Ectodermal cell (in vitro differentiated cells): ENCODE results near the gene S100Z.
"Not testable (repeated sequence)": the region's sequence is repeated elsewhere in the genome, so short reads cannot be mapped to it uniquely, and the experiment has no call there.

ENCODE experiments used
- H3K27ac ChIP-seq: 2 replicates; pipeline ENCODE4 v1.7.0; 2013; ENCODE audit warnings: mild to moderate bottlenecking, low read depth, low read length; ENCODE audit not compliant: insufficient read depth, poor library complexity, severe bottlenecking
- H3K27me3 ChIP-seq: 2 replicates; pipeline ENCODE4 v1.7.0; 2013; ENCODE audit warnings: mild to moderate bottlenecking, low read length; ENCODE audit not compliant: insufficient read depth, control insufficient read depth, poor library complexity, severe bottlenecking
- H3K36me3 ChIP-seq: one replicate; pipeline ENCODE4 v1.7.0; 2013; ENCODE audit warnings: low read length; ENCODE audit not compliant: control insufficient read depth, insufficient read depth
- H3K4me1 ChIP-seq: one replicate; pipeline ENCODE4 v1.7.0; 2013; ENCODE audit warnings: low read length; ENCODE audit not compliant: control insufficient read depth, insufficient read depth
- H3K4me3 ChIP-seq: 2 replicates; pipeline ENCODE4 v1.7.0; 2013; ENCODE audit warnings: low read depth, low read length, control low read depth; ENCODE audit not compliant: insufficient read depth
- H3K9me3 ChIP-seq: 2 replicates; pipeline ENCODE4 v1.7.0; 2013; ENCODE audit warnings: mild to moderate bottlenecking, low read length, moderate library complexity; ENCODE audit not compliant: control insufficient read depth
- WGBS, 2 experiments: methylation state at CpG; one replicate each; pipeline ENCODE4 v1.1.7; 2013; ENCODE audit warnings: missing lambda C conversion rate in 2 of 2; 5-methylcytosine and 5-hydroxymethylcytosine counted together

Gene S100Z

DNA sequence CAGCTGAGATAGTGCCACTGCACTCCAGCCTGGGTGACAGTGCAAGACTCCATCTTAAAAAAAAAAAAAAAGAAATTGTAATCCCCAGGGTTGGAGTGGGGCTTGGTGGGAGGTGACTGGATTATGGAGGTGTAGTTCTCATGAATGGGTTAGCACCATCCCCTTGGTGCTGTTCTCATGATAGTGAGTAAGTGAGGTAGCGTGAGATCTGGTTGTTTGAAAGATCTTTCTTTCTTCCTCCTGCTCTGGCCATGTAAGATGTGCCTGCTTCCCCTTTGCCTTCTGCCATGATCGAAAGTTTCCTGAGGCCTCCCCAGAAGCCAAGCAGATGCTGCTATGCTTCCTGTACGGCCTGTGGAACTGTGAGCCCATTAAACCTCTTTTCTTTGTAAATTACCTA, 3.9 kb downstream of the S100Z start:
- not testable (repeated sequence) for H3K4me1 ChIP-seq, H3K27me3 ChIP-seq, H3K4me3 ChIP-seq, H3K36me3 ChIP-seq, H3K9me3 ChIP-seq, H3K27ac ChIP-seq
- WGBS, 2 experiments, result 99 to 100% methylated on average over 3 of the region's 3 CpGs

DNA sequence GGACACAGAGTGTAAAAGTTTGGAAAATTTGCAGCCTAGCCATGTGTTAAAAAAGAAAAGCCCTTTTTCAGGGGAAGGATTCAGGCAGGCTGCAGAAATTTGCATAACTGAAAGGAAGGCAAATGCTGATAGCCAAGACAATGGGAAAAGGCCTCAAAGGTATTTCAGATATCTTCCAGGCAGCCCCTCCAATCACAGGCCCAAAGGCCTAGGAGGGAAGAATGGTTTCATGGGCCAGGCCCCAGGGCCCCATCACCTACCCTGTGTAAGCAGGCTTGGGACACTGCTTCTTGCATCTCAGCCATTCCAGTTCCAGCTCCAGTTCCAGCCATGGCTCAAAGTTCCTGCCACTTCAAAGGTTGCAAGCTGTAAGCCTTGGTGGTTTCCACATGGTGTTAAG, 4.8 kb downstream of the S100Z start:
- no peak overlapping the region for H3K4me3 ChIP-seq
- no peak overlapping the region for H3K27ac ChIP-seq
- no peaks in the 10 kb centered on the region for H3K36me3 ChIP-seq
- no peaks in the 10 kb centered on the region for H3K27me3 ChIP-seq
- H3K9me3 ChIP-seq, result no peaks in the 10 kb centered on the region
- H3K4me1 ChIP-seq, result no peaks in the 10 kb centered on the region

DNA sequence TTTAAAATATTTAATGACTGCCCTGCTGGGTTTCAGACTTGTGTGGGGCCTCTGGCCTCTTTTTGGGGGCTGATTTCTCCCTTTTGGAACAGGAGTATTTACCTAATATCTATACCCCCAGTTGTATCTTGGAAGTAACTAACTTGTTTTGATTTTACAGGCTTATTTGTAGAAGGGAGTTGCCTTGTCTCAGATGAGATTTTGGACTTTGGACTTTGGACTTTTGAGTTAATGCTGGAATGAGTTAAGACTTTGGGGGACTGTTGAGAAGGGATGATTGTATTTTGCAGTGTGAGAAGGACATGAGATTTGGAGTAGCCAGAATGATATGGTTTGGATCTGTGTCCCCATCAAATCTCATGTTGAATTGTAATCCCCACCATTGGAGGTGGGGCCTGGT, 5.7 kb downstream of the S100Z start:
- H3K4me3 ChIP-seq, H3K36me3 ChIP-seq, H3K27me3 ChIP-seq, H3K9me3 ChIP-seq, H3K27ac ChIP-seq, H3K4me1 ChIP-seq: not testable (repeated sequence)

DNA sequence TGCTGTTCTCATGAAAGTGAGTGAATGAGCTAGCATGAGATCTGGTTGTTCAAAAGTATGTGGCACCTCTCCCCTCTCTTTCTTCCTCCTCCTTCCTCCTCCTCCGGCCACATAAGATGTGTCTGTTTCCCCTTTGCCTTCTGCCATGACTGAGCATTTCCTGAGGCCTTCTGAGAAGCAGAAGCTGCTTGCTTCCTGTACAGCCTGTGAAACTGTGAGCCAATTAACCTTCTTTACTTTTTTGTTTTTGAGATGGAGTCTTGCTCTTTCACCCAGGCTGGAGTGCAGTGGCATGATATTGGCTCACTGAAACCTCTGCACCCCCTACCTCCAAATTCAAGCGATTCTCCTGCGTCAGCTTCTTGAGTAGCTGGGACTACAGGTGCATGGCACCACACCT, 6.1 kb downstream of the S100Z start:
- 95 to 97% methylated on average over 3 of the region's 3 CpGs for WGBS, 2 experiments
- H3K9me3 ChIP-seq, result no peaks in the 10 kb centered on the region
- H3K27me3 ChIP-seq, result no peaks in the 10 kb centered on the region
- H3K4me3 ChIP-seq, result no peak overlapping the region
- no peaks in the 10 kb centered on the region for H3K36me3 ChIP-seq
- no peaks in the 10 kb centered on the region for H3K4me1 ChIP-seq
- H3K27ac ChIP-seq, result no peak overlapping the region

DNA sequence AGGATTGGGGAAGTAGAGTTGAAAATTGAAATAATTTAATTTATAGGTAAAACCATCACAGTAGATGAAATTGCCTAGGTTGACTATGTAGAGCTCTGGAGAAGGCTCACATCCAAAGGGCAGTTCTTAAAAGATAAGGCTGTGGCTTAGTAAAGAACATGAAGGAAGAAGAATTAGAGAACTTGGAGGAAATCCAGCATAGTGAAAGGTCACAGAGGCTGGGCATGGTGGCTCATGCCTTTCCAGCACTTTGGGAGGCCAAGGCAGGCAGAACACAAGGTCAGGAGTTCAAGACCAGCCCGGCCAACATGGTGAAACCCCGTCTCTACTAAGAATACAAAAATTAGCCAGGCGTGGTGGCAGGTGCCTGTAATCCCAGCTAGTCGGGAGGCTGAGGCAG, 7.0 kb downstream of the S100Z start:
- H3K4me1 ChIP-seq, H3K9me3 ChIP-seq, H3K4me3 ChIP-seq, H3K27me3 ChIP-seq, H3K36me3 ChIP-seq, H3K27ac ChIP-seq: not testable (repeated sequence)
- WGBS, 2 experiments, result 89 to 91% methylated on average over 4 of the region's 4 CpGs

DNA sequence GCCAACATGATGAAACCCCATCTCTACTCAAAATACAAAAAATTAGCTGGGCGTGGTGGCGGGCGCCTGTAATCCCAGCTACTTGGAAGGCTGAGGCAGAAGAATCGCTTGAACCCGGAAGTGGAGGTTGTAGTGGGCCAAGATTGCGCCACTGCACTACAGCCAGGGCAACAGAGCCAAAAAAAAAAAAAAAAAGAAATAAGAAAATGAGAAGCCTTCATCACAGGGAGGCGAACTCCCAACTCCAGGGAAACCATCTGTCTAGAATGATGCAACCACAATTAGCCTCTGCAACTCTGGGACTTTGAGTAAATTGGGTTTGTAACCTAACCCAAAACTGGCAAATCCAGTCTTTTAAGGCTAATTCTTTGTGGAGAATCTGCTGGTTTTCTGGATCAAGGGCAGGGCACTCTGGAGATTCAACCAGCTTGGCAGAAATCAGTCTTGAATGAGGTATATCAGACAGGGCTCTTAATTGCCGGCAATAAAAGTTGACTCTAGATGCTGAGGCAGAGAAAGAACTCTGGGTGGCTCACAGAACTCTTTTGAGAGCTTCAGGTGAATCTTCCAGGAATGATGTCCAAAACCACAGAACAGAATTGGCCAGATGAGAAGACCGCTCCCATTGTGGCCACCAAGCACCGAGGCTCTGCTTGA, 9.9 kb downstream of the S100Z start:
- H3K4me1 ChIP-seq, result no peaks in the 10 kb centered on the region
- no peaks in the 10 kb centered on the region for H3K9me3 ChIP-seq
- H3K27me3 ChIP-seq, result no peaks in the 10 kb centered on the region
- H3K36me3 ChIP-seq, result no peaks in the 10 kb centered on the region
- H3K27ac ChIP-seq, result no peak overlapping the region
- 94 to 96% methylated on average over 9 to 10 of the region's 10 CpGs for WGBS, 2 experiments
- H3K4me3 ChIP-seq, result no peak overlapping the region

DNA sequence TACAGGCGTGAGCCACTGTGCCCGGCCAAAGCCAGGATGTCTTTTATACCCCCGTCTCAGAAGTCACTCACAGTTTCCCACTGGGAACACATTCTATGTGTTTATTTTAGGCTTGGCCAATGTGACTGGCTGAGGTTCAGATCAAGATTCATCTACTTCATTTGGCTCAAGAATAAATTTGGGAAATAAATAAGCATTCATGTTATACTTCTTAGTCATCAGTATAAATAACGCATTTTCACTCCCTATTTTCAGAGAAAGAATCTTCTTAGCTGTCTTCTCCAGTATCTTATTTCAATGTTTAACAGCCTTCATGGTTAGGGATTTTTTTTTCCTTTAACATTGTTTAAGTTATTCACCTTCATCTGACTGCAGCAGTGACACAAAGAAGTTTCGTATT, 11.8 kb downstream of the S100Z start:
- H3K27ac ChIP-seq, result no peak overlapping the region
- H3K36me3 ChIP-seq, result no peaks in the 10 kb centered on the region
- H3K9me3 ChIP-seq, result no peaks in the 10 kb centered on the region
- H3K27me3 ChIP-seq, result no peaks in the 10 kb centered on the region
- H3K4me1 ChIP-seq, result no peaks in the 10 kb centered on the region
- 91 to 92% methylated on average over 5 of the region's 5 CpGs for whole genome bisulfite sequencing, 2 experiments
- no peak overlapping the region for H3K4me3 ChIP-seq

DNA sequence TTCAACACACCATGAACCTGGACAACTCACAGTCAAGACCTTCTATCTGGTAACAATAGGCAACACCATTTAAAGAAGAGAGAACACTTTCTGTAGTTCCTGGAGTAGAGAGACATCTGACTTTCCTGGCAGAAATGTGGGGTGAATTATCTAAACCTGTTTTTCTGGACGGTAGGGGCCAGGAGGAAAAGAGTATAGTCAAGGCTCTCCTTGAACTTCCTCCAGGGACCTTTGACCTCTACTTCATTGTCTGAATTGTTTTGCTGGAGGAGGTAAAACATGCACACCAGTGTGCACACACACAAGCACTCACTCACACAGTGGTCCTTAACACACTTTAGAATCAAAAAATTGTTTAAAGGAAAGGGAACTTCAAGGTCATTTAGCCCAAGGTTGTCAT, 13.2 kb downstream of the S100Z start:
- no peak overlapping the region for H3K27ac ChIP-seq
- 83 to 86% methylated on average over 1 of the region's 1 CpG for WGBS, 2 experiments
- H3K4me3 ChIP-seq, result no peak overlapping the region
- H3K27me3 ChIP-seq, result no peaks in the 10 kb centered on the region
- H3K36me3 ChIP-seq, result no peaks in the 10 kb centered on the region
- H3K9me3 ChIP-seq, result no peaks in the 10 kb centered on the region
- no peaks in the 10 kb centered on the region for H3K4me1 ChIP-seq

DNA sequence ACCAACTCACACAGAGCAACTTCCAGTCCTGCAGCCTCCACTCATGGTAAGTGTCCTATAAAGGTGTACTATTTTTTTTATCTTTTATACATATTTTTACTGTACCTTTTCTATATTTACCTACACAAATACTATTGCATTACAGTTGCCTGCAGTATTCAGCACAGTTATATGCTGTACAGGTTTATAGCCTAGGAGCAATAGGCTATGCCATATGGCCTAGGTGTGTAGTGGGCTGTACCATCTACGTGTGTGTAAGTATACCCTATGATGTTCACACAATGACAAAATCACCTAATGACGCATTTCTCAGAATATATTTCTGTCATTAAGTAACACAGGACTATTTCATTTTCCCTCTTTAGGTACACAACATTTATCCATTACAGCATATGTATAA, 16.7 kb downstream of the S100Z start:
- WGBS, 2 experiments, result 89 to 94% methylated on average over 2 of the region's 2 CpGs
- Histone ChIP-seq H3K4me1 (no peaks in the 10 kb centered on the region), H3K27ac (no peak overlapping the region), H3K9me3 (no peaks in the 10 kb centered on the region), H3K27me3 (no peaks in the 10 kb centered on the region), H3K36me3 (no peaks in the 10 kb centered on the region), H3K4me3 (no peak overlapping the region)

DNA sequence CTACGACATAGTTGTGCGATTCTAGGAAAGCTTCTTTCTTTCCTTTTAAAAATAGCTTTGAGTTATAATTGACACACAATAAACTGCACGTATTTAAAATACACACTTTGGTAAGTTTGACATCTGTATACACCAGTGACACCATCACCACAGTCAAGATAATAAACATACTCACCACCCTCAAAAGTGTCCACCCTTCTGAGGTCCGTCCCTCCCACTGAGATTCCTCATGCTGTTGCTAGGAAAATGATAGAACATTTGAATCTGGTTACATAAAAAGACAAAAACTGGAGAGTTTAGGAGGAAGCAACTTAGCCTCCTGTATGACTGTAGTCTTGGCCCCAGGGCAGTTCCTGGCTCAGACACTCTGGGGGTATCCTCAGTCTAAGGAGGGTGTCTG, 17.2 kb downstream of the S100Z start:
- no peaks in the 10 kb centered on the region for H3K4me1 ChIP-seq
- 90 to 95% methylated on average over 4 of the region's 4 CpGs for WGBS, 2 experiments

More for the DNA sequence above, 17.2 kb downstream of the S100Z start:
- Histone ChIP-seq H3K27me3 (no peaks in the 10 kb centered on the region), H3K36me3 (no peaks in the 10 kb centered on the region), H3K4me3 (no peak overlapping the region), H3K27ac (no peak overlapping the region), H3K9me3 (no peaks in the 10 kb centered on the region)
